Activated T-helper 17 cell treated with anti-CD3 and anti-CD28 coated beads, Interleukin-2, amount 50 U/mL, for 72 hours (primary cell): ENCODE measurements around the gene CWF19L1. TPM values are rescaled to one million over a fixed set of nuclear protein-coding genes. Genes with fewer than 3 reads are reported as not detected.

Experiments
- total RNA-seq, 2 donors: library from RNA; stranded (reverse); gene quantifications; one replicate each; pipeline ENCODE4 v1.2.3, GENCODE V29; 2022

Gene CWF19L1
- total RNA-seq, 2 donors from 2014 or later, result 34.0 to 46.9 TPM

Other genes with a start within 250 kb of the CWF19L1 start
- gene CPN1, start 185.8 kb downstream of the CWF19L1 start, total RNA-seq, result not detected
- 10 to 100 TPM; 12.1 to 19.1 TPM for gene ERLIN1, start 81.6 kb downstream of the CWF19L1 start, total RNA-seq
- 10 to 100 TPM; 17.4 to 32.2 TPM for gene CHUK, start 38.0 kb downstream of the CWF19L1 start, total RNA-seq
- gene BLOC1S2, start 19.0 kb upstream of the CWF19L1 start, total RNA-seq, result 10 to 100 TPM; 54.1 to 59.3 TPM
- under 1 TPM; 0.30 to 0.66 TPM for gene PKD2L1, start 62.6 kb upstream of the CWF19L1 start, total RNA-seq
- 100 to 1,000 TPM in 1 of 2 donors, 10 to 100 TPM in 1; 99.1 to 160 TPM for gene SCD, start 79.6 kb upstream of the CWF19L1 start, total RNA-seq
- gene WNT8B, start 195.4 kb upstream of the CWF19L1 start, total RNA-seq, result under 1 TPM; 0.11 to 0.16 TPM